ENCODE data around the gene CCR7.

CCR7 gene

DNA sequence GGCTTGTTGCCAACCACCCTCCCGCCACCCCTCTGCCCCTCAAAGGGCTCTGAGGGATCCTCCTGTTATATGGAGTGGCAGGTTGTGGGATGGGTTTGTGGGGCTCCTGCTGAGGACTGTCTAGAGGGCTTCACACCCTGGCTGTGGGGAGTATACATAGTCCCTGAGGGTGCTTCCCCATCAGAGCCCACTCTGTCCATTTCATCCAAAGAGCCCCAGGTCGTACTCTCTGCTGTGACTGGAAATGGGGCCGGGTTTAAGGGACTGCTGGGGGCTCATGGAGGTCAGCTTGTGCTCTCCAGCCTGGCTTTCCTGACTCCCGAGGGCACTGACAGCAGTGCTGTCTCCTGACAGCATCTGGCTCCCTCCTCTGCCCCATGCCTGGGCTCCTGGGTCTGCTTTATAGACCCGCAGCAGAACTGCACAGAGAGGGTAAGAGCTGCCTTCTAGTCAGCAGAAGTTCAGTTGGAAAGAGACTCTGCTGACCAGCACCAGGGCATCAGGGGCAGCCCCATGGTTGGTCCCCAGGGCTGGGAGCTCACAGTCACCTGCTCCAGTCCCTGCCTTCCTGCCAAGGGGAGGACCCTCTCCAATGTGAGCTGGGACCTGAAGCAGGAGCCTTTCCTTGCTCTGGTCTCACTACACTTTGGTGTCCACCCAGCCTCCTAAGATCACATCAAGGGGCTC is 46.0 kb downstream of the CCR7 start:
- no peak for DNase-seq

DNA sequence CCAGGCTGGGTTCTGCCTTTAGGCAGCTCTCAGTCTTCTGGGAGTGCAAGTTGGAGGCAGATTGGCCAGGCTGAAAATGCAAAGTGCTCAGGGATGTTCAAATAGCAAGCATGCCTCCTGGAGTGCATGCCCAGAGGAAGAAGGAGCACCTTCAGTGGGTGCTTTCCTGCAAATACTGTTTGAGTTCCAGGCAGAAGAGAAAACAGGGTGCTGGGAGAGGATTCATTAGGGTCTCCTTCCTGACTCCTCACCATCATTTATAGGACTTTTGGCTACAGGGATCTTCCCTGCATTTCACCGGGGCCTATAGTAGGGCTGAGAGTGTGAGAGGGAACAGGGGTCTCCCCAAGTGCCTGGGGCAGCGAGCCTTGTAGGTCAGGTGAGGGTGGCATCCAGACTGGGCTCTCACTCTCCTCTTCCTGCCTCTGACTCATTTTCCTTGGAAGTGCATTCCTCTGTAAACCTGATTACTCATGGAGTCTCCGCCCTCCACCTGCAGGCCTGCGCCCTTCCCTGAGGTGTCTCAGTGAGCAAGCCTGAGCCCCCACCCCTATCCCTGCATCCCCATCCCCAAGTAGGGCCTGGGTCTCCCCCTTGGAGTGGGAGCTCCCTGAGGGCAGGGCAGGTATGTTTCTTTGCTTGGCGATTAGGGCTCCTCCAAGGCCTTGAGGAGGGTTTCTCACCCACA is 46.7 kb downstream of the CCR7 start:
- peak in 1 of 56 donors; percentile 12 for DNase-seq

DNA sequence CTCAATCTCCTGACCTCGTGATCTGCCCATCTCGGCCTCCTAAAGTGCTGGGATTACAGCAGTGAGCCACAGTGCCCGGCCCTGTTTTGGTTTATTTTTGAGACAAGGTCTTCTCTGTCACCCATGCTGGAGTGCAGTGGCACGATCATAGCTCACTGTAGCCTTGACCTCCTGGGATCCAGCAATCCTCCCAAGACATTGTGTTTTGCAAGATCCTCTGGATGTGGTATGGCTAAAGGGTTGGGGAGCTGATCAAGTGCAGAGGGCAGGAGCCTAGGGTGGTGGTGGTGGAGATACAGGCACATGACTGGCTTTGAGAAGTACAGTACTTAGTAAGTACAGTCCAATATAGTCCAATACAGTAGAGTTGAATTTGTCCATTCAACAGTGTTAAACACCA is 47.3 kb downstream of the CCR7 start:
- no peak for DNase-seq

DNA sequence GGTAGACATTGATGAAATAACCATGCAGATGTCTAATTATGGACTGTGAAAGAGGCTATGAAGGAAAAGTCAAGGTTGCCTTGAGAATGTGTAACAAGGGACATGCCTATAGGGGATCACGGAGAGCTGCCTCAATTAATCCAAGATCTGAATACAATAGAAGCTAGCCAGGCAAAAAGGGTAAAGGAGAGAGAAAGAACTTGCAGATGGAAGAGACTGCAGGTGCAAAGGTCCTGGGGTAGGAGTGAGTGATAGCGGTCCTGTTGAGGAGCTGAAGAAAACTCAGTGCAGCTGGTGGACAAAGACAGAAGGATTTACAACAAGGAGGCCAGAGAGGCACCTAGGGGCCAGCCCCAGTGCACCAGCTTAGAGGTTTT is 48.0 kb downstream of the CCR7 start:
- no peak for DNase-seq

DNA sequence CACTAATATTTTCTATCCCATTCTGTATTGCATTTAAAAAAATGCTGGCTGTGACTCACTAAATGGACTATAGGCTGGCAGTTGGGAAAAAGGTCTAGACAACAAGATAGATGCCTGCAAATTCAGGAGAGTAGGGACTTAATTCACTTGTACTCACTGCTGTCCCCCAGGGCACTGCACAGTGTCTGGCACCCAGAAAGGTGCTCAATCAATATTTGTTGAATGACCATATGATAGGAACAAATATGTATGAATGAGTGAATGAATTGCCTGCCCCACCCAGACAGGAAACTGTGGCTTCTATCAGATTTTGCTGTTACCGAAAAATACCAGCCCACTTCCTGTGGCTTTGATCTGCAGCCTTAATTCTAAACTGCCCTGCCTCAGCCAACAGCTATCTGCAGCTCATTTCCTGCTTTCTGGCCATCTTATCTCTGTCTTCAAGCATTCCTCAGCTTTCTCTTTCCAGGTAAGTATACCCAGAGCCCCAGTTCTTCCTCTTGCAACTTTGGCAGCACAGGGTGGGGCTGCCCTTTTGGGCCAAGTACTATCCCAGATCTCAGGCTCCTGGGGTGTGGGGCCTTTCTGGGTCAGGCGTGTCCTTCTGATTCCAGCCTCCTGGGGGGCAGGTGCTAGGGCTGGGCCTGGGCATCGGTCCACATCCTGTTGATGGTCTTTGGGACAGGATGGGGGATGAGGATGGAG is 48.5 kb downstream of the CCR7 start:
- no peak for DNase-seq

DNA sequence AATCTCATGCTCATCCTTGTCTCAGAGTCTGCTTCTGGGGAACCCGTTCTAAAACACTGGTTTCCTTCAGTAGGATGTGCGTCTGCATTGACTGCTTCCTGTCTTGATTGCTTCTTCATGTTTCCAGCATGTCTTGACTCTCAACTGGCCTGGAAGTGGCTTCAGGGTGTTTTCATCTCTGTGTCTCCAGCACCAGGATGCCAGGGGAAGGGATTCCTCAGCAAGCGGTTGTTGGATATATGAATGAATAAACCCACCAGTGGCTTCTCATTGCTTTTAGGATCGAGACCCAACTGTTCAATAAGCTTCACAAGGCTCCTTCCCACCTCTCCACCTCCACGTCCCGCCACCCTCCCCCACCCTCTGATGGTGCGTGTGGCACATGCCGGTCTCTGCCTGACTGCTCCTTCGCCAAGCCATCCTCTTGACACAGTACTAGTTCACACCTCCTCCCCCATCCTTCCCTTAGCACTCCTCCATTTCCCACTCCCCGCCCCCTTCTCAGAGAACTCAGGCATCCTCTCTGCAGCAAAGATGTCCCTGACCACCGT is 49.7 kb downstream of the CCR7 start:
- DNase-seq = no peak

DNA sequence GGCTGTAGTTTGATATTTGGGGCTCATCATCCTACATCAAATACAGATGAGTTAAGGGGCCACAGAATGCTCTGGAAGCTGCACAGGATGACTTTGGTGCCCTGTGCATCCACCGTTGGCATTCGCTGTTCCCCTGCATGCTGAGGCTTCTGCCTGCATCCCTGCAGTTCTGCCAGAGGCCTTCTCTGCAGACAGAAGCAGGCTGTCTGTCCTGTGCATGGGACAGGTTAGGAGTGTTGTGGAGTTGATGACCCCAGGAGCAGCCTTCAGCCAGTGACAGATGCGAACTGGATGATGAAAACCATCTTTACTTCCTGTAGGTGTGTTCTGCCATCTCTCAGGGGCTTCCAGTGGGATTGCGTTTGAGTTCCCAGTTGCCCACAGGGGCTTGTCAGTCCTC is 50.3 kb downstream of the CCR7 start:
- no peak for DNase-seq

DNA sequence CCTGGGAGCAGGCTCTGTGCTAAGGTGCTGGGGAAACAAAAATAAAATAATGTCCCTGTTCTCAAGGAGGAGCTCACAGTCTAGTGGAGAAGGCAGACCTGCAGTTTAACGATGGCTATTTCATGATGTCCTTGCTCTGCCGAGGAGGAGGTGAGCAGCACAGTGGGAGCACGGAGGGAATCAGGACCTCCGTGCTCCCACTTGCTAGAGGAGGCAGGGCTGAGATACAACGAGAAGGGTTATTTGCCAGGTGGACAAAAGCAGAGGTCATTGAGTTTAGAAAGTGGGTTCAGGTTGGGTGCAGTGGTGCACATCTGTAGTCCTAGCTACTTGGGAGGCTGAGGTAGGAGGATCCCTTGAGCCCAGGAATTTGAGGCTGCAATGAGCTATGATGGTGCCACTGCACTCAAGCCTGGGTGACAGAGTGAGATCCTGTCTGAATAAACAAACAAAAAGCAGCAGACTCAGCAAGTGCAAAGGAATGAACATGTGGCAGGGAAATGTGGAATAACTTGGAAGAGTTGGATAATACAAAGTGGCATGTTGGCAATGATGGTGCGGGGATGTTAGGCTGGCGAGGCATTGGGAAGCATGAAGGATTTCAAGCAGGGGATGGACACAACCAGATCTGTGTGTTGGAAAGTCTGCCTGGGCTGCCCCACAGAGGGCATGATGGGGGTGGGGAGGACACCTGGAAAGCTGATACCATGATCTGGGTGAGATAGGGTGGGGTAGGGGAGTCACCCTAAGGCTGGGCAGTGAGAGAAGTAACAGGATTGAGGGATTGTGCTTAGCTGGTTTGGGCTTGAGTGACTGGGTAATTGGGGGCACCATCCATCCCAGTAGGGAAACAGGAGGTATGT is 51.0 kb downstream of the CCR7 start:
- DNase-seq = no peak

DNA sequence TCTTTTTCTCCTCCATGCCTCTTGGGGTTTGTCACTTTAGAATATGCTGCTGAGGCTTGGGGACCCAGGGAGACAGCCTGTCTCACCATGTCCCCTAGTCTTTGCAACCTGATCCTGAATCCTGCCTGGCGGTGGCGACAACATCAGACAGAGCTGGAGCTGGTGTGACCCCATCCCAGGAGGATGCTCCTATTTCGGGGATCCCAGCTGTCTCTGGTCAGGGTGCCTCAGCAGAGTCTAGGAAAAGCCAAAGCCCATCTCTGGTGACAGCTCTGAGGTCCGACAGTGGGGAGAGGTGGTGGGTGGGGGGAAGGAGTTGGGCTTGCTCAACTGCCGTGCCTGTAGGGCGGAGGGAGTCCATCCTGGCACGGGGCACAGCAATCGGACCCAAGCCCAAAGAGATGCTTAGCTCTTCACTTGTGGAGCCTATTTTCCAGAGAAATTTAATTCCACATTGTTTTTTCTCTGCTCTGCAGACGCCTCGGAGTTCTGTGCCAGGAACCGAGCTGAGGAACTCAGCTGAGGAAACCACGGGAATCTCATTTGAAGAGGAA is 53.5 kb downstream of the CCR7 start:
- no peak for DNase-seq

DNA sequence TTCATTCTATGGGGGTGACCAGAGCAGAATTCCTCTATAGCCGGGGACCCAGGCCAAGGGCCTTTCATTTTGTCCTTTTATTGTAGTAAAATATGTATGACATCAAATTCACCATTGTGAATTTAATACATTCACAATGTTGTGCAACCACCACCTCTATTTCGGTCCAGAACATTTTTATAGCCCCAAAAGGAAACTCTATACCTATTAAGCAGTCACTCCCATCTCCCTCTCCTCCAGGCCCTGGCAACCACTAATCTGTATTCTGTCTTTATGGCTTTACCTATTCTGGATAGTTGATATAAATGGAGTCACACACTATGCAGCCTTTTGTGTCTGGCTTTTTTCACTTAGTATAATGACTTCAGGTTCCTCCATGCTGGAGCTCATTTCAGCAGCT is 54.1 kb downstream of the CCR7 start:
- no peak for DNase-seq

DNA sequence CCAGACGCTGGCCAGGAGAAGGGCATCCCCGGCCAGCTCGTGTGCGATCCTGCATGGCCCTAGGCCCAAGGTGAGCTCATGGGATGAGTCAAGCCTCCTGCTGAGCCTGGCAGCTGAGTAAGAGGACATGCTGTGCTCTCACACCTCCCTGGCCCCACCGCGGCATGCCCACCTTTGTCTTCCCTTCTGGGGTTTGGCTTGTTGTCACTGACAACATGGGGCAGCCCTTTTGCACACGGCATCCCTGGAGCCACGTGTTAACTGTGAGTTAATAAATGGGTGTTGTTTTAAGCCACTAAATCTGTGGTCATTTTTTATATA is 55.0 kb downstream of the CCR7 start:
- DNase-seq = no peak

DNA sequence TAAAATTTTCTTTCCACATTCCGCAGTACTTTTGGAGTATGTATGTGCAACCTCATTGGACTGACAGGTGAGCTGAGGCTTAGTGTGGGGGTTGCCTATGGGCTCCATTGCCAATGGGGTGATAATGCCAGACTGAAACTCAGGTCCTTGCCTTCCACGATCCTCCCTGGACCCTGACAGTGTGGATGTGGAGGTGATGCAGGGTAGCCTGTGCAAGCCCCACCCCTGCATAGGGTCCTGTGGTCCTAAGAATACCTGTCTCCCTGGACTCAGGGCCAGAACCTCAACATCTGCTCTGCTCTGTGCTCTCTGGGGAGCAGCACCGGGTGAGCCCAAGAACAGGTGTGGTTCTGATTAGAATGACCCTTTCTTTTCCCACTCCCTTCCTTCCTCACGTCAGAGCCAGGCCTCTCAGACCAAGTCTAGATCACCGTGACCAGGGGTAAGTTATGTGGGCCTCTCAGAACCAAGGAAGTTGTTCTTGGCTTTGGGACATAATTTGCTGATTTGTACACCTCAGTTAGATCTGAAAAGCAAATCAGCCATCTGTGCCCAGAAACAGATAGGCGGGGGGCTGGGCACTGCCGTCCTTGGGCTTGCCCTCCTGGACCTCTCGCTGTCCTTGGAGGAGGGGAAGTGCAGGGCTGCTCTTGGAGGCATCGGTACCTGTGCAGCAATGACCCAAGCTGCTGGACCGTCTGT is 55.5 kb downstream of the CCR7 start:
- DNase-seq = no peak

DNA sequence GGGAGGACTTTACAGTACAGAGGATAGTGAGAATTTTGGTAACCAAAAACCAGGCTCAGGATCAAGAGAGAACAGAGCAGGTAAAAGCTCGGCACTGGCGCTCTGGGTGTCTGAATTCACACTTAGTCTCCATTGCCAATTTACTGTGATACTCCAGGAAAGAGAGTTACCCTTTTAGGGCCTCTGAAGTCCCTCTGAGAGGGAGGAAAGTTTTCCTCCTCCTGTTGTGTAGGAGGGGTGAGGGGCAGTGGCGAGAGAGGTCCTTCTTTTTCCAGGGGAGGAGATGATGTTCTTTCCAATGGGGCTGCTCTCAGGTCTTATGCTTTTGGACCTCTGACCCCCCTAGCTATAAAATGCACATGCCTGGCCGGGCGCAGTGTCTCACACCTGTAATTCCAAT is 58.5 kb downstream of the CCR7 start:
- no peak for DNase-seq
